Upper lobe of left lung (tissue), 6 donors: Measurements from ENCODE around the gene NKPD1. TPM values are rescaled to one million over a fixed set of nuclear protein-coding genes. Genes with fewer than 3 reads are reported as not detected.
A peak's percentile ranks its signal among the peaks of the same experiment; 100 is the strongest.

Experiments
- ATAC-seq, 2 donors: fragments of 200-7000 bp; cut with Tn5 transposase; one replicate each; pipeline ENCODE4 v1.9.1; 2022; ENCODE audit warnings: mild to moderate bottlenecking in 2 of 2, moderate library complexity in 2 of 2; ENCODE audit not compliant: low FRiP score in 2 of 2
- DNase-seq, 2 donors: peaks; one replicate each; pipeline ENCODE4 v3.0.0-alpha.2; 2019 to 2020
- H3K27ac ChIP-seq, 4 donors: fragments of 200-600 bp; sonication (generic); one replicate each; pipeline ENCODE4 v1.5.1; 2016 to 2019
- H3K27me3 ChIP-seq, 4 donors: fragments of 200-600 bp; sonication (generic); one replicate each; pipeline ENCODE4 v1.5.1; 2017 to 2019
- H3K36me3 ChIP-seq, 4 donors: fragments of 200-600 bp; sonication (generic); one replicate each; pipeline ENCODE4 v1.5.1; 2016 to 2019
- H3K4me1 ChIP-seq, 4 donors: fragments of 200-600 bp; sonication (generic); one replicate each; pipeline ENCODE4 v1.5.1; 2018 to 2019
- H3K4me3 ChIP-seq, 4 donors: fragments of 200-600 bp; sonication (generic); one replicate each; pipeline ENCODE4 v1.5.1; 2017 to 2019; ENCODE audit warnings: mild to moderate bottlenecking in 2 of 4, moderate library complexity in 1 of 4
- H3K9me3 ChIP-seq, 4 donors: fragments of 200-600 bp; sonication (generic); one replicate each; pipeline ENCODE4 v1.5.1; 2018 to 2019
- EP300 ChIP-seq, 4 donors: sonication (generic); formaldehyde crosslinking; IDR thresholded peaks; one replicate each; pipeline ENCODE4 v1.5.1; 2017; ENCODE audit warnings: antibody characterized with exemption in 4 of 4, control low read depth in 2 of 4
- POLR2A ChIP-seq, 4 donors: fragments of 450-650 bp; IDR thresholded peaks; one replicate each; pipeline ENCODE4 v1.5.1; 2016 to 2017; ENCODE audit warnings: antibody characterized with exemption in 4 of 4, mild to moderate bottlenecking in 2 of 4
- POLR2AphosphoS5 ChIP-seq, 2 donors: sonication (generic); formaldehyde crosslinking; IDR thresholded peaks; one replicate each; pipeline ENCODE4 v1.5.1; 2017; ENCODE audit warnings: antibody characterized with exemption in 2 of 2
- WGBS, 2 donors: methylation state at CpG; one replicate each; pipeline ENCODE4 v1.1.5; 2017 to 2018; 5-methylcytosine and 5-hydroxymethylcytosine counted together
- total RNA-seq, 6 donors: library from RNA; depleted of rRNA in 4 of 6; stranded (reverse); fragments of >200 nt in 4 of 6; gene quantifications; one replicate each; pipeline versions ENCODE4 v1.1.0 to v1.2.1, GENCODE V29; 2016 to 2021
- TF ChIP-seq, protein P1 (sequence below), 6 experiments: fragments of 450-650 bp in 4 of 6; fragments of 200-600 bp in 2 of 6; sonication (generic) in 2 of 6; IDR thresholded peaks; one replicate each; pipeline ENCODE4 v1.5.1; 2016 to 2019; ENCODE audit warnings: antibody characterized with exemption in 6 of 6
- donor health status: DM: no; HTN: no; CAD: no; lungs with moderate emphysema.
- donor health status: DM: no; HTN: yes; CAD: no; lungs with severe emphysema.

Gene NKPD1
- total RNA-seq, 6 donors from 2014 or later: under 0.01 to 1.00 (median 0.17) TPM; not detected in 1

DNA sequence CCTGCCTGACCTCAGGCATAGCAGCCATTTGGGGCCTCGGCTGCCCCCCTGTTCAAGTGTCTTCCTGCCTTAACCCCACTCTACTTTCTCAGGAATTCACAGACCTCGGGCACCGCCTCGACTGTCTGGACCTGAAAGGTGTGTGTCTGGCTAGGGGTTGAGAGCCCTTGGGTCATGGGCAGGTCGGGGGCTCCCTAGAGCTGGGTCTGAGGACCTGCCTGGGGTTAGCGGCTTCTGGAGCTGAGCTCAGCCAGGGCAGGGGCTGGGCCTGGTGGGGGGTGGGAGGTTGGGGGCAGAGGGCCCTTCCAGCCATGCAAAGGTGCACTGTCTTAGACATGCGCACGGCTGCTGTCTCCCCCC is 20.7 kb downstream of the NKPD1 start:
- Histone ChIP-seq H3K4me3 (no peak overlapping the region), H3K4me1 (peaks cover 0 to 10% (median 5%) of the 10 kb centered on the region in 4 donors), H3K9me3 (no peaks in the 10 kb centered on the region), H3K27me3 (no peaks in the 10 kb centered on the region), H3K36me3 (peaks cover 5 to 47% (median 32%) of the 10 kb centered on the region in 4 donors), H3K27ac (no peak overlapping the region)
- ATAC-seq (no peak), DNase-seq (no peak)
- TF ChIP-seq EP300 (IDR thresholded peaks at IDR 0.05): no peak
- TF ChIP-seq POLR2AphosphoS5 (IDR thresholded peaks at IDR 0.05): no peak
- TF ChIP-seq, protein P1, sequence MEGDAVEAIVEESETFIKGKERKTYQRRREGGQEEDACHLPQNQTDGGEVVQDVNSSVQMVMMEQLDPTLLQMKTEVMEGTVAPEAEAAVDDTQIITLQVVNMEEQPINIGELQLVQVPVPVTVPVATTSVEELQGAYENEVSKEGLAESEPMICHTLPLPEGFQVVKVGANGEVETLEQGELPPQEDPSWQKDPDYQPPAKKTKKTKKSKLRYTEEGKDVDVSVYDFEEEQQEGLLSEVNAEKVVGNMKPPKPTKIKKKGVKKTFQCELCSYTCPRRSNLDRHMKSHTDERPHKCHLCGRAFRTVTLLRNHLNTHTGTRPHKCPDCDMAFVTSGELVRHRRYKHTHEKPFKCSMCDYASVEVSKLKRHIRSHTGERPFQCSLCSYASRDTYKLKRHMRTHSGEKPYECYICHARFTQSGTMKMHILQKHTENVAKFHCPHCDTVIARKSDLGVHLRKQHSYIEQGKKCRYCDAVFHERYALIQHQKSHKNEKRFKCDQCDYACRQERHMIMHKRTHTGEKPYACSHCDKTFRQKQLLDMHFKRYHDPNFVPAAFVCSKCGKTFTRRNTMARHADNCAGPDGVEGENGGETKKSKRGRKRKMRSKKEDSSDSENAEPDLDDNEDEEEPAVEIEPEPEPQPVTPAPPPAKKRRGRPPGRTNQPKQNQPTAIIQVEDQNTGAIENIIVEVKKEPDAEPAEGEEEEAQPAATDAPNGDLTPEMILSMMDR (IDR thresholded peaks at IDR 0.05): no peak
- no peak for TF ChIP-seq POLR2A (IDR thresholded peaks at IDR 0.05)
- 83 to 91% methylated on average over 2 to 8 of the region's 8 CpGs for WGBS, 2 donors

DNA sequence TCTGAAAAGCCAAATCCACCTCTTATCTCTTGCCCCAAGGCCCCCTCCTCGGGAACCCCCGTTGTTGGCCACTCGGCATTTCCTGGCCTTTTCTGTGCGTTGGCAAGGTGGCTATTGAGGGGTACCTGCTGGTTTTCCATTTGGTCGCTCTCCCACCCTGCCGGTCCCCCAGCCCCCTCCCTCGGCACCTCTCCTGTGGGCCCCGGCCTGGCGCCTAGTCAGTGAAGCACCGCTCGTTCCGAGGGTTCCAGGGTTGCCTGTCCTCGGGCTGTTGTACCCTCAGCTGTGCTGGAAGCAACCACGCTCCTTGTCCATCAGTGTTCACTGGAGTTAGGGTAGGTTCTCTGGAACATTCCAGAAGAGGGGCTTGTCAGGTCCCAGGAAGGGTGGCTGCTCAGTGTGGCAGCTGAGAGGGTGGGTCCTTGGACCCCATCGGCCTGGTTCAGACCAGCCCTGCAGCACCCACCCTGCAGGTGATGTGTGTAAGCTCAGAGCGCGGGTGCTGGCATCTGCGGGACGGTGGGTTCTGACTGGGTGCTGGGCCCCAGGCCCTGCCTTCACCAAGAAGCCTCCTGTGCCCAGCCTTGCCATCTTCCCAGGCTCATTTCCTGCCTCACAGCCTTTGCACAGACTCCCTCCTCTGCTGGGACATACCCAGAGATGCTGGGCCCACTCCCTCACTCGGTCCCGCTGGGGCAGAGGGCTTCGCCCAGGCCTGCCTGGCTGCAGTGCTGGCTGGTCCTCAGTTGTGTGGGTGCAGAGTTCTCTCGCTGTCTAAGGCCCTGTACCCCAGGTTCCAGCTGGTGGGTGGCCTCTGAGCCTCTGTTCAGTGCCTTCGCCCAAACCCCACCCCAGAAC is 21.3 kb downstream of the NKPD1 start:
- DNase-seq: peak in 1 of 2 donors; percentile 70
- H3K27ac ChIP-seq: no peak overlapping the region
- H3K27me3 ChIP-seq: no peaks in the 10 kb centered on the region
- H3K4me1 ChIP-seq: peaks cover 0 to 10% (median 5%) of the 10 kb centered on the region in 4 donors
- WGBS, 2 donors: 97 to 99% methylated on average over 12 to 24 of the region's 24 CpGs
- H3K4me3 ChIP-seq: no peak overlapping the region
- no peaks in the 10 kb centered on the region for H3K9me3 ChIP-seq
- peaks cover 5 to 41% (median 26%) of the 10 kb centered on the region in 4 donors for H3K36me3 ChIP-seq
- ATAC-seq: no peak
- TF ChIP-seq, protein P1 (IDR thresholded peaks at IDR 0.05): no peak
- no peak for TF ChIP-seq EP300 (IDR thresholded peaks at IDR 0.05)
- TF ChIP-seq POLR2A (IDR thresholded peaks at IDR 0.05): no peak
- no peak for TF ChIP-seq POLR2AphosphoS5 (IDR thresholded peaks at IDR 0.05)

DNA sequence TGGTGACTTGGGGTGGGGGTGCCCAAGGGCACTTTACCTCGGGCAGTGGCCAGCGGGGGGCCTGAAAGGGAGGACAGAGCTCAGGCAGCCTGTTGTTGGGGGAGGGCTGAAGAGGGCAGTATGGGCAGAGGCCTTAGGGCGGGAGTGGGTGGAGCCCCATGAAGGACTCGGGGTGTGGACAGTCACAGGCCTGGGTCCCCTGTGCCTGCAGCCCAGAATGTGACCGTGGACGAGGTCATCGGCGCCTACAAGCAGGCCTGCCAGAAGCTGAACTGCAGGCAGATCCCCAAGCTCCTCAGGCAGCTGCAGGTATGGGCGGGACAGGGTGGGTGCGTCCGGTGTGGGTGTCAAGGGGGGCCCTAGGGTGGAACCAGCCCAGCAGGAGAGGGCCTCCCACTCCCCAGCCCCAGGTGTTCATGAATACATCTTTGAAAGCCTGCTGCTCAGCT is 22.5 kb downstream of the NKPD1 start:
- ATAC-seq (no peak), DNase-seq (peak in 1 of 2 donors; percentile 39)
- H3K36me3 ChIP-seq: peaks cover 5 to 32% (median 23%) of the 10 kb centered on the region in 4 donors

DNA sequence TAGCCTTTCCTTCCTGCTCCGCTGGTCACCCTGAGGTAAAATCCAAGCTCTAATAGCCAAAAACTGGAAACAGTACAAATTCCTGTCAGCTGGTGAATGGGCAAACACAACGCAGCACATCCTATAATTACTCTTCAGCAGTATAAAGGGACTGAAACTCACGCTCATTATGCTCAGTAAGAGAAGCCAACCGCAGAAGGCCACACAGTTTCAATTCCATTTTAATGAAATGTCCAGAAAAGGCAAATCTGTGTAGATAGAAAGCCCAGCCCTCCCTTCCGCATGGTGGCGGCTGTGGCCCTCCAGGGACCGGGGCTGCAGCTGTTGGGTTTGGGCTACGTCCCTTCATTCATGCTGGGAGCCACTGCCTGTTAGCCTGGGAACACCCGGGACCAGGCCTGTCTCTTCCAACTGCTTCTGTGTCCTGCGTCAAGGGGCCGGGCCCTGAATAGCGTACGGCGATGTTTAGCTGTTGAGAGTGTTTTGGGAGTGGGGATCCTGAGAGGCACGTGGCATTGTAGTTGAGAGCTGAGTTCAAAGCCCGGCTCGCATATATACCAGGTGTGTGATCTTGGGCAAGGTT is 23.5 kb downstream of the NKPD1 start:
- Histone ChIP-seq H3K4me1 (peaks cover 0 to 10% (median 5%) of the 10 kb centered on the region in 4 donors), H3K27ac (peak overlapping the region in 1 of 4 donors; percentile 1), H3K27me3 (no peaks in the 10 kb centered on the region), H3K4me3 (no peak overlapping the region), H3K9me3 (no peaks in the 10 kb centered on the region), H3K36me3 (peaks cover 5 to 21% (median 15%) of the 10 kb centered on the region in 4 donors)
- TF ChIP-seq, protein P1 (IDR thresholded peaks at IDR 0.05): no peak
- no peak for TF ChIP-seq EP300 (IDR thresholded peaks at IDR 0.05)
- TF ChIP-seq POLR2A (IDR thresholded peaks at IDR 0.05): no peak
- no peak for TF ChIP-seq POLR2AphosphoS5 (IDR thresholded peaks at IDR 0.05)
- DNase-seq: peak in 1 of 2 donors; percentile 39
- WGBS, 2 donors: 79 to 87% methylated on average over 16 to 17 of the region's 17 CpGs
- no peak for ATAC-seq

More for the DNA sequence above, 22.5 kb downstream of the NKPD1 start:
- Histone ChIP-seq H3K27me3 (no peaks in the 10 kb centered on the region), H3K4me1 (peaks cover 0 to 10% (median 5%) of the 10 kb centered on the region in 4 donors), H3K4me3 (no peak overlapping the region), H3K27ac (no peak overlapping the region), H3K9me3 (no peaks in the 10 kb centered on the region)
- 90% methylated on average over 11 of the region's 11 CpGs for WGBS, 2 donors
- TF ChIP-seq EP300 (IDR thresholded peaks at IDR 0.05) (no peak), POLR2A (IDR thresholded peaks at IDR 0.05) (no peak), POLR2AphosphoS5 (IDR thresholded peaks at IDR 0.05) (no peak)
- TF ChIP-seq, protein P1 (IDR thresholded peaks at IDR 0.05): no peak
